Measurements from ENCODE around the gene TP73.

The TP73 gene

GRCh38 chr1:3649342-3650247 is 2.7 kb upstream of the TP73 start, which contains the start of gene WRAP73:
TSS of gene WRAP73 (minus strand) at chr1:3650103. CDS start at chr1:3649999, 104 bp downstream.
- peak within 1 kb of the TSS; percentile 71 for H3K4me3 ChIP-seq (ENCODE audit: low read length)
- peak; percentile 91 for DNase-seq (ENCODE audit: low read depth)
- no peak for TF ChIP-seq CTCF (IDR thresholded peaks at IDR 0.05; ENCODE audit: insufficient read depth, low read depth, low read length, missing control alignments)

DNA sequence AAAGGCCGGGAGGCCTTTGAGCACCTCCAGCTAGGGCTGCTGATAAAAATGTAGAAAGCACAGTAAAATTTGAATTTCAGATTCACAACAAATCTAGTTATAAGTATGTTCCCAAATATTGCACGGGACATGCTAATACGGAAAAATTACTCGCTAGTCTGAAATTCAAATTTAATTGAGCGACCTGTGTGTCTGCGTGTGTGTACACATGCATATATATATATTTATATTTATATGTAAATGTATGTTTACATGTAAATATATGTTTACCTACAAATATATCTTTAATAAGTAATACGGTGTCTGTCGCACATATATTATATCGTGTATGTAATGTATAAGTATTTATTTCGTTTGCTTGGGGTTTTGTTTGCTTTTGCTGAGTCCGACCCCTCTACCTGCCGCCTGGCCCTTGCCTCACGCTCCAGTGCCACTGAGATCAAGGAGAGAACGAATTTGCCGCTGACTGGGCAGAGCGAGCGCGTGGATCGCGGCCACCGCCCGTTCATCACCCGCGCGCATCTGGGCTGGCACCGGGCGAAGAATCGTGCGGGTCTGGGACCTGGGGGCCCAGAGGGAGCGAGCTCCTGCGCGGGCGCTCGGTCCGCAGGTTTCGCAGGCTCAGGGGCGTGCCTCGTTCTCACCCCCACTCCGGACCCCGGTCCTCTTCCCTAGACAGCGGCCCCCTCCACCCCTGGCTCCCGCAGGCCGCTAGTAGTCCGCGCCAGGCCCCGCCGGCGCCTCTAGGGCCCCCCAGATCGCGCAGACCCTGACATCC is 1.9 kb upstream of the TP73 start:
- H3K4me3 ChIP-seq (ENCODE audit: low read length), result no peak overlapping the region
- DNase-seq (ENCODE audit: low read depth), result no peak
- TF ChIP-seq CTCF (IDR thresholded peaks at IDR 0.05; ENCODE audit: insufficient read depth, low read depth, low read length, missing control alignments), result no peak

GRCh38 chr1:3651026-3651929 is 1.0 kb upstream of the TP73 start:
- TF ChIP-seq CTCF (IDR thresholded peaks at IDR 0.05; ENCODE audit: insufficient read depth, low read depth, low read length, missing control alignments), result no peak
- DNase-seq (ENCODE audit: low read depth), result no peak
- H3K4me3 ChIP-seq (ENCODE audit: low read length), result no peak overlapping the region

DNA sequence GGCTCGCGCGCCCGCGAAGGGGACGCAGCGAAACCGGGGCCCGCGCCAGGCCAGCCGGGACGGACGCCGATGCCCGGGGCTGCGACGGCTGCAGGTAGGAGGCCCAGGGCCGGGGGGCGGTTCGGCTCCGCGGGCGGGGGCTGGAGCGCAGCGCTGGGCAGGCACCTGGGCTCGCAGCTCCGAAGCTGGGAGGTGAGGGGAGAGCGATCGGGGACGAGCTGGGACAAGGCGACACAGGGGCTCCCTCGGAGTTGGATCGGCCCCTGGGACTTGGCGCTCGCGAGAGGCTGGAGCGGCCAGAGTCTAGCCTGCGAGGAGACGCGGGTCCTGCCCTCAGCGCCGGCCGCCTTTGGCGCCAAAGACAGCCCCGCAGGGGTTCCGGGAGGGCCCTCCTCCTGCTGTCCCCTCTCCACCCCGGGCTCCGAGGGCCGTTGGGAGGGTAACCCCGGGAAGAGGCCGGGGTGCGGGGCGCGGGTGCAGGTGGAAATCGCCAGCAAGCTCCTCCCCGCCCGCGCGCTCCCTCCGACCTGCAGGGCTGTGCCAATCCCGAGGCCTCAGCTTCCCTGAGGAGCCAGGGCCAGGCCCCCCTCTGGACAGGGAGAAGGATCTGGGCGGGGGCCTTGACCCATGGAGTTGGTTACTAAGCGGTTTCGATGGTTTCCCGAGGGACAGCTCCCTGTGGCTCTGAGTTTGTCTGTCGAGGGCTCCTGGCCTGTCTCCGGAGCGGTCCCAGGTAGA is 401 bp downstream of the TP73 start:
- no peak for TF ChIP-seq CTCF (IDR thresholded peaks at IDR 0.05; ENCODE audit: insufficient read depth, low read depth, low read length, missing control alignments)
- no peak for DNase-seq (ENCODE audit: low read depth)

GRCh38 chr1:3653286-3653618 is 936 bp downstream of the TP73 start:
- H3K4me3 ChIP-seq (ENCODE audit: low read length), result no peak overlapping the region
- no peak for DNase-seq (ENCODE audit: low read depth)
- no peak for TF ChIP-seq CTCF (IDR thresholded peaks at IDR 0.05; ENCODE audit: insufficient read depth, low read depth, low read length, missing control alignments)

More for the DNA sequence above, 401 bp downstream of the TP73 start:
- H3K4me3 ChIP-seq (ENCODE audit: low read length), result no peak overlapping the region
